K562 (cell line): ENCODE results near the gene ATAD3B. TPM values are rescaled to one million over a fixed set of nuclear protein-coding genes. Genes with fewer than 3 reads are reported as not detected.

Experiments used
- BACH1 ChIP-seq: fragments of 200-800 bp; sonication (Bioruptor generic); IDR thresholded peaks from 2 replicates; pipeline ENCODE4 v1.6.1; 2016; ENCODE audit warnings: missing genetic modification characterization, missing compliant biosample characterization
- FOXJ3 ChIP-seq: sonication (generic); formaldehyde crosslinking; IDR thresholded peaks from 2 replicates; pipeline ENCODE4 v1.4.0; 2020; ENCODE audit warnings: mild to moderate bottlenecking, missing genetic modification reagents
- RNF2 ChIP-seq: sonication (generic); IDR thresholded peaks from 2 replicates; pipeline ENCODE4 v1.6.1; 2016
- TRIM28 ChIP-seq: fragments of 450-650 bp; IDR thresholded peaks from 2 replicates; pipeline ENCODE4 v1.6.1; 2017
- YY1 ChIP-seq, 3 experiments: IDR thresholded peaks; 2 replicates each; pipeline ENCODE4 v1.6.1; 2011; ENCODE audit warnings: low read length in 2 of 3, mild to moderate bottlenecking in 2 of 3, moderate library complexity in 2 of 3, borderline replicate concordance in 1 of 3, control low read depth in 1 of 3, low read depth in 1 of 3; ENCODE audit not compliant: insufficient read depth in 3 of 3, insufficient replicate concordance in 2 of 3, control insufficient read depth in 1 of 3, insufficient read length in 1 of 3; ENCODE audit errors: extremely low read depth in 1 of 3
- ZBED1 ChIP-seq: IDR thresholded peaks from 2 replicates; pipeline ENCODE4 v1.6.1; 2014
- ZFP36 ChIP-seq: fragments of 150-350 bp; IDR thresholded peaks from 2 replicates; pipeline ENCODE4 v1.6.1; 2018; ENCODE audit warnings: low read length, low read depth; ENCODE audit not compliant: partially characterized antibody
- ZNF584 ChIP-seq: fragments of 200-800 bp; sonication (Bioruptor generic); IDR thresholded peaks from 2 replicates; pipeline ENCODE4 v1.6.1; 2016; ENCODE audit warnings: low read depth, mild to moderate bottlenecking, missing genetic modification characterization, missing compliant biosample characterization
- ZZZ3 ChIP-seq: fragments of 450-650 bp; IDR thresholded peaks from 2 replicates; pipeline ENCODE4 v1.6.1; 2016; ENCODE audit warnings: antibody characterized with exemption, mild to moderate bottlenecking, moderate library complexity
- polyA plus RNA-seq, 8 experiments: library from polyadenylated mRNA; depleted of rRNA in 4 of 8; stranded (reverse) in 5 of 8; unstranded in 3 of 8; fragments of >200 nt; fragmentation: Nextera tagmentation in 2 of 8; fragmentation: Illumina TruSeq in 1 of 8; extraction: Ambion mirVana in 2 of 8; extraction: Trizol in 1 of 8; gene quantifications; 2 replicates each; pipeline versions ENCODE4 v1.2.1 to v1.2.3, GENCODE V29; 2011 to 2014; ENCODE audit warnings: inconsistent platforms in 1 of 8, missing spikeins in 1 of 8
- total RNA-seq, 7 experiments: library from RNA; depleted of rRNA in 6 of 7; stranded (reverse); fragments of >200 nt in 6 of 7; fragmentation: Illumina TruSeq in 2 of 7; extraction: Trizol in 2 of 7; gene quantifications; 2 replicates each; pipeline versions ENCODE4 v1.2.1 to v1.2.3, GENCODE V29; 2011 to 2021; ENCODE audit warnings: low replicate concordance in 1 of 7
- TF ChIP-seq, protein P1 (sequence below), 2 experiments: fragments of 450-650 bp in 1 of 2; sonication (generic) in 1 of 2; formaldehyde crosslinking; conservative IDR thresholded peaks; 2 replicates each; pipeline versions ENCODE4 v1.4.0 to v1.8.1; 2020 to 2022; ENCODE audit warnings: mild to moderate bottlenecking in 1 of 2, missing genetic modification reagents in 1 of 2
- TF ChIP-seq, protein P2 (sequence below): fragments of 200-800 bp; sonication (Bioruptor generic); IDR thresholded peaks from 2 replicates; pipeline ENCODE4 v1.6.1; 2017; ENCODE audit warnings: missing genetic modification characterization, missing compliant biosample characterization
- TF ChIP-seq, protein P3 (sequence below): fragments of 200-400 bp; formaldehyde crosslinking; IDR thresholded peaks from 2 replicates; pipeline ENCODE4 v1.6.1; 2017; ENCODE audit warnings: mild to moderate bottlenecking, low read depth, low read length, moderate library complexity
- TF ChIP-seq, protein P4 (sequence below): fragments of 450-650 bp; formaldehyde crosslinking; IDR thresholded peaks from 2 replicates; pipeline ENCODE4 v1.4.0; 2020; ENCODE audit warnings: mild to moderate bottlenecking
- TF ChIP-seq, protein P5 (sequence below): fragments of 250-450 bp; sonication (Bioruptor Pico); IDR thresholded peaks from 2 replicates; pipeline ENCODE4 v1.5.0; 2021
- TF ChIP-seq, protein P6 (sequence below): sonication (generic); formaldehyde crosslinking; IDR thresholded peaks from 2 replicates; pipeline ENCODE4 v1.8.0; 2022; ENCODE audit warnings: missing genetic modification reagents, mild to moderate bottlenecking, borderline replicate concordance

ATAD3B gene
- total and polyA plus RNA-seq, 9 of the 15 experiments (the other 6 are each of a cell fraction or from before 2014, with no cell fraction given) = 0.07 to 113 (median 27.7) TPM

DNA sequence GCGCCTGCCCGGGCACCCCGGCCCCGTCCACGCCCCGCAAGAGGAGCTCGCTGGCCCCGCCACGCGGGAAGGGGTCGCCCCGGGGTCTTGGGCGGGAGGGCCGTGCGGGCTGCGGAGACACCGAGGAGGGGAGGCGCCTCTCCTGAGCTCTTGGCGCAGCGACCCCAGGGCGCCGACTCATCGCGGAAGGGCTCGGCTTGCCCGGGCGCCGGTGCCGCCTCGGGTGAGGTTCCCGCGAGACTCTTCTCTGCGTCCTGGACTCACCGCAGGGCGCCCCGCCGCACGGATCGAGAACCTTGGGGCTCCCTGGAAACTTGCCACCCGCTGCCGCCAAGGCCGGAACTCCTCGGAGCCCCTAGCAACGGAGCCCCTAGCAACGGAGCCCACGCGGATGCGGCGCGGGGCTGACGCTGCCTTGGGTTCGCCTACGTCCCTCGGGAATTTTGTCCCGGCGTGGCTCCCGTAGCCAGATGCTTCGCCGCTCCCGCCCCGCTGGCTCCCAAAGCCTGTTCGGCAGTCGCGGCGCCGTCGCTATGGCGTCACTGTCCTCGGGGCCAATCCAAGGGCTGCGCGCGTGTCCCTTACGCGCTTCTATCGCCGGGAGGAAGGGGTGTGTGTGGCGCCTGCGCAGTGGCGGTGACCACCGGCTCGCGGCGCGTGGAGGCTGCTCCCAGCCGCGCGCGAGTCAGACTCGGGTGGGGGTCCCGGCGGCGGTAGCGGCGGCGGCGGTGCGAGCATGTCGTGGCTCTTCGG, 40.1 kb downstream of the ATAD3B start, which contains the start of gene ATAD3A (continued):
- TF ChIP-seq, protein P1, sequence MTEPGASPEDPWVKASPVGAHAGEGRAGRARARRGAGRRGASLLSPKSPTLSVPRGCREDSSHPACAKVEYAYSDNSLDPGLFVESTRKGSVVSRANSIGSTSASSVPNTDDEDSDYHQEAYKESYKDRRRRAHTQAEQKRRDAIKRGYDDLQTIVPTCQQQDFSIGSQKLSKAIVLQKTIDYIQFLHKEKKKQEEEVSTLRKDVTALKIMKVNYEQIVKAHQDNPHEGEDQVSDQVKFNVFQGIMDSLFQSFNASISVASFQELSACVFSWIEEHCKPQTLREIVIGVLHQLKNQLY (CRISPR knock-in tag; conservative IDR thresholded peaks at IDR 0.05) = no peak
- TF ChIP-seq, protein P2, sequence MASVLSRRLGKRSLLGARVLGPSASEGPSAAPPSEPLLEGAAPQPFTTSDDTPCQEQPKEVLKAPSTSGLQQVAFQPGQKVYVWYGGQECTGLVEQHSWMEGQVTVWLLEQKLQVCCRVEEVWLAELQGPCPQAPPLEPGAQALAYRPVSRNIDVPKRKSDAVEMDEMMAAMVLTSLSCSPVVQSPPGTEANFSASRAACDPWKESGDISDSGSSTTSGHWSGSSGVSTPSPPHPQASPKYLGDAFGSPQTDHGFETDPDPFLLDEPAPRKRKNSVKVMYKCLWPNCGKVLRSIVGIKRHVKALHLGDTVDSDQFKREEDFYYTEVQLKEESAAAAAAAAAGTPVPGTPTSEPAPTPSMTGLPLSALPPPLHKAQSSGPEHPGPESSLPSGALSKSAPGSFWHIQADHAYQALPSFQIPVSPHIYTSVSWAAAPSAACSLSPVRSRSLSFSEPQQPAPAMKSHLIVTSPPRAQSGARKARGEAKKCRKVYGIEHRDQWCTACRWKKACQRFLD (CRISPR knock-in tag) = 0 out of 2 replicates have a peak, but pooled peaks have one; percentile 19
- TF ChIP-seq RNF2 (peak; percentile 78), ZBED1 (peak; percentile 75; the same call in 1 of the 2 replicates), ZNF584 (CRISPR knock-in tag) (no peak), ZFP36 (peak; percentile 20), BACH1 (no peak), TRIM28 (peak; percentile 76; the same call in 1 of the 2 replicates), YY1 (IDR thresholded peaks at IDR 0.05; ENCODE audit: borderline replicate concordance in 1 of 3, control insufficient read depth in 1 of 3, extremely low read depth in 1 of 3, insufficient read depth in 3 of 3, insufficient read length in 1 of 3, insufficient replicate concordance in 2 of 3, low read depth in 1 of 3, low read length in 2 of 3) (peak in 1 of 3 experiments; percentile 46), FOXJ3 (no peak), ZZZ3 (peak; percentile 86)
- TF ChIP-seq, protein P3, sequence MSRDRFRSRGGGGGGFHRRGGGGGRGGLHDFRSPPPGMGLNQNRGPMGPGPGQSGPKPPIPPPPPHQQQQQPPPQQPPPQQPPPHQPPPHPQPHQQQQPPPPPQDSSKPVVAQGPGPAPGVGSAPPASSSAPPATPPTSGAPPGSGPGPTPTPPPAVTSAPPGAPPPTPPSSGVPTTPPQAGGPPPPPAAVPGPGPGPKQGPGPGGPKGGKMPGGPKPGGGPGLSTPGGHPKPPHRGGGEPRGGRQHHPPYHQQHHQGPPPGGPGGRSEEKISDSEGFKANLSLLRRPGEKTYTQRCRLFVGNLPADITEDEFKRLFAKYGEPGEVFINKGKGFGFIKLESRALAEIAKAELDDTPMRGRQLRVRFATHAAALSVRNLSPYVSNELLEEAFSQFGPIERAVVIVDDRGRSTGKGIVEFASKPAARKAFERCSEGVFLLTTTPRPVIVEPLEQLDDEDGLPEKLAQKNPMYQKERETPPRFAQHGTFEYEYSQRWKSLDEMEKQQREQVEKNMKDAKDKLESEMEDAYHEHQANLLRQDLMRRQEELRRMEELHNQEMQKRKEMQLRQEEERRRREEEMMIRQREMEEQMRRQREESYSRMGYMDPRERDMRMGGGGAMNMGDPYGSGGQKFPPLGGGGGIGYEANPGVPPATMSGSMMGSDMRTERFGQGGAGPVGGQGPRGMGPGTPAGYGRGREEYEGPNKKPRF = no peak
- TF ChIP-seq, protein P4, sequence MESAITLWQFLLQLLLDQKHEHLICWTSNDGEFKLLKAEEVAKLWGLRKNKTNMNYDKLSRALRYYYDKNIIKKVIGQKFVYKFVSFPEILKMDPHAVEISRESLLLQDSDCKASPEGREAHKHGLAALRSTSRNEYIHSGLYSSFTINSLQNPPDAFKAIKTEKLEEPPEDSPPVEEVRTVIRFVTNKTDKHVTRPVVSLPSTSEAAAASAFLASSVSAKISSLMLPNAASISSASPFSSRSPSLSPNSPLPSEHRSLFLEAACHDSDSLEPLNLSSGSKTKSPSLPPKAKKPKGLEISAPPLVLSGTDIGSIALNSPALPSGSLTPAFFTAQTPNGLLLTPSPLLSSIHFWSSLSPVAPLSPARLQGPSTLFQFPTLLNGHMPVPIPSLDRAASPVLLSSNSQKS (CRISPR knock-in tag) = no peak
- TF ChIP-seq, protein P5, sequence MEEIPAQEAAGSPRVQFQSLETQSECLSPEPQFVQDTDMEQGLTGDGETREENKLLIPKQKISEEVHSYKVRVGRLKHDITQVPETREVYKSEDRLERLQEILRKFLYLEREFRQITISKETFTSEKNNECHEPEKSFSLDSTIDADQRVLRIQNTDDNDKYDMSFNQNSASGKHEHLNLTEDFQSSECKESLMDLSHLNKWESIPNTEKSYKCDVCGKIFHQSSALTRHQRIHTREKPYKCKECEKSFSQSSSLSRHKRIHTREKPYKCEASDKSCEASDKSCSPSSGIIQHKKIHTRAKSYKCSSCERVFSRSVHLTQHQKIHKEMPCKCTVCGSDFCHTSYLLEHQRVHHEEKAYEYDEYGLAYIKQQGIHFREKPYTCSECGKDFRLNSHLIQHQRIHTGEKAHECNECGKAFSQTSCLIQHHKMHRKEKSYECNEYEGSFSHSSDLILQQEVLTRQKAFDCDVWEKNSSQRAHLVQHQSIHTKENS (CRISPR knock-in tag) = no peak
- TF ChIP-seq, protein P6, sequence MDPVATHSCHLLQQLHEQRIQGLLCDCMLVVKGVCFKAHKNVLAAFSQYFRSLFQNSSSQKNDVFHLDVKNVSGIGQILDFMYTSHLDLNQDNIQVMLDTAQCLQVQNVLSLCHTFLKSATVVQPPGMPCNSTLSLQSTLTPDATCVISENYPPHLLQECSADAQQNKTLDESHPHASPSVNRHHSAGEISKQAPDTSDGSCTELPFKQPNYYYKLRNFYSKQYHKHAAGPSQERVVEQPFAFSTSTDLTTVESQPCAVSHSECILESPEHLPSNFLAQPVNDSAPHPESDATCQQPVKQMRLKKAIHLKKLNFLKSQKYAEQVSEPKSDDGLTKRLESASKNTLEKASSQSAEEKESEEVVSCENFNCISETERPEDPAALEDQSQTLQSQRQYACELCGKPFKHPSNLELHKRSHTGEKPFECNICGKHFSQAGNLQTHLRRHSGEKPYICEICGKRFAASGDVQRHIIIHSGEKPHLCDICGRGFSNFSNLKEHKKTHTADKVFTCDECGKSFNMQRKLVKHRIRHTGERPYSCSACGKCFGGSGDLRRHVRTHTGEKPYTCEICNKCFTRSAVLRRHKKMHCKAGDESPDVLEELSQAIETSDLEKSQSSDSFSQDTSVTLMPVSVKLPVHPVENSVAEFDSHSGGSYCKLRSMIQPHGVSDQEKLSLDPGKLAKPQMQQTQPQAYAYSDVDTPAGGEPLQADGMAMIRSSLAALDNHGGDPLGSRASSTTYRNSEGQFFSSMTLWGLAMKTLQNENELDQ (CRISPR knock-in tag) = no peak
